Measurements from ENCODE around the gene RHBDD3. TPM values are rescaled to one million over a fixed set of nuclear protein-coding genes. Genes with fewer than 3 reads are reported as not detected.
"Not testable (repeated sequence)": the region's sequence is repeated elsewhere in the genome, so short reads cannot be mapped to it uniquely, and the experiment has no call there.

The RHBDD3 gene
- total and polyA plus RNA-seq, 2 experiments from 2014 or later, result 55.0 to 115 TPM

DNA sequence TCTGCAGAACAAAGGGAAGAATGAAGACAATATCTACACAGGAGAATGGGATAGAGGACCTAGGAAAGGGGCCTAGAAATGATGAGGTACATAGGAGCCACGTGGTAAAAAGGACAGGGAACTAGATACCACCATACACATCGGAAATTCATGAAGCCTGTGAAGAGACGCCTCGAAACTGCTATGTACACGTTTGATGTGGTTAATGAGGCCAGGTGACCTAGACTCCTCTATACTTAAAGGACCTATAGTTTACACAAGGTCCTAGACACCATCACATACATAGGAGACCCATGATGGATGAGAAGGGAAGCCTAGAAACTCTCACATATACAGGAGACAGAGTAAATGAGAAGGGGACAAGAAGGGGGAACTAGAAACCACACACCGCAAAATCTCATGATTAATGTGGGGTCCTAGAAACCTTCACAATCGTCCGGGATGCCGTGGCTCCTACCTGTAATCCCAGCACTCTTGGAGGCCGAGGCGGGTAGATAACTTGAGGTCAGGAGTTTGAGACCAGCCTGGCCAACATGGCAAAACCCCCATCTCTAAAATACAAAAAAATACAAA is 23.8 kb downstream of the RHBDD3 start:
- H3K27me3 ChIP-seq (ENCODE audit: insufficient read depth), result no peaks in the 10 kb centered on the region
- no peaks in the 10 kb centered on the region for H3K9me2 ChIP-seq (ENCODE audit: insufficient read depth)
- Mint-ChIP-seq H3K27ac (no peak overlapping the region), H3K4me1 (no peaks in the 10 kb centered on the region), H3K27me3 (ENCODE audit: insufficient read depth, low read depth, poor library complexity) (peaks cover 8% of the 10 kb centered on the region), H3K36me3 (ENCODE audit: low read depth) (peaks cover 30% of the 10 kb centered on the region; the same call in 2 of the 3 replicates), H3K4me3 (no peak overlapping the region), H3K9me3 (peaks cover 30% of the 10 kb centered on the region)
- no peaks in the 10 kb centered on the region for H3F3A ChIP-seq (replicated peaks; ENCODE audit: low read depth)
- TF ChIP-seq, protein P1, sequence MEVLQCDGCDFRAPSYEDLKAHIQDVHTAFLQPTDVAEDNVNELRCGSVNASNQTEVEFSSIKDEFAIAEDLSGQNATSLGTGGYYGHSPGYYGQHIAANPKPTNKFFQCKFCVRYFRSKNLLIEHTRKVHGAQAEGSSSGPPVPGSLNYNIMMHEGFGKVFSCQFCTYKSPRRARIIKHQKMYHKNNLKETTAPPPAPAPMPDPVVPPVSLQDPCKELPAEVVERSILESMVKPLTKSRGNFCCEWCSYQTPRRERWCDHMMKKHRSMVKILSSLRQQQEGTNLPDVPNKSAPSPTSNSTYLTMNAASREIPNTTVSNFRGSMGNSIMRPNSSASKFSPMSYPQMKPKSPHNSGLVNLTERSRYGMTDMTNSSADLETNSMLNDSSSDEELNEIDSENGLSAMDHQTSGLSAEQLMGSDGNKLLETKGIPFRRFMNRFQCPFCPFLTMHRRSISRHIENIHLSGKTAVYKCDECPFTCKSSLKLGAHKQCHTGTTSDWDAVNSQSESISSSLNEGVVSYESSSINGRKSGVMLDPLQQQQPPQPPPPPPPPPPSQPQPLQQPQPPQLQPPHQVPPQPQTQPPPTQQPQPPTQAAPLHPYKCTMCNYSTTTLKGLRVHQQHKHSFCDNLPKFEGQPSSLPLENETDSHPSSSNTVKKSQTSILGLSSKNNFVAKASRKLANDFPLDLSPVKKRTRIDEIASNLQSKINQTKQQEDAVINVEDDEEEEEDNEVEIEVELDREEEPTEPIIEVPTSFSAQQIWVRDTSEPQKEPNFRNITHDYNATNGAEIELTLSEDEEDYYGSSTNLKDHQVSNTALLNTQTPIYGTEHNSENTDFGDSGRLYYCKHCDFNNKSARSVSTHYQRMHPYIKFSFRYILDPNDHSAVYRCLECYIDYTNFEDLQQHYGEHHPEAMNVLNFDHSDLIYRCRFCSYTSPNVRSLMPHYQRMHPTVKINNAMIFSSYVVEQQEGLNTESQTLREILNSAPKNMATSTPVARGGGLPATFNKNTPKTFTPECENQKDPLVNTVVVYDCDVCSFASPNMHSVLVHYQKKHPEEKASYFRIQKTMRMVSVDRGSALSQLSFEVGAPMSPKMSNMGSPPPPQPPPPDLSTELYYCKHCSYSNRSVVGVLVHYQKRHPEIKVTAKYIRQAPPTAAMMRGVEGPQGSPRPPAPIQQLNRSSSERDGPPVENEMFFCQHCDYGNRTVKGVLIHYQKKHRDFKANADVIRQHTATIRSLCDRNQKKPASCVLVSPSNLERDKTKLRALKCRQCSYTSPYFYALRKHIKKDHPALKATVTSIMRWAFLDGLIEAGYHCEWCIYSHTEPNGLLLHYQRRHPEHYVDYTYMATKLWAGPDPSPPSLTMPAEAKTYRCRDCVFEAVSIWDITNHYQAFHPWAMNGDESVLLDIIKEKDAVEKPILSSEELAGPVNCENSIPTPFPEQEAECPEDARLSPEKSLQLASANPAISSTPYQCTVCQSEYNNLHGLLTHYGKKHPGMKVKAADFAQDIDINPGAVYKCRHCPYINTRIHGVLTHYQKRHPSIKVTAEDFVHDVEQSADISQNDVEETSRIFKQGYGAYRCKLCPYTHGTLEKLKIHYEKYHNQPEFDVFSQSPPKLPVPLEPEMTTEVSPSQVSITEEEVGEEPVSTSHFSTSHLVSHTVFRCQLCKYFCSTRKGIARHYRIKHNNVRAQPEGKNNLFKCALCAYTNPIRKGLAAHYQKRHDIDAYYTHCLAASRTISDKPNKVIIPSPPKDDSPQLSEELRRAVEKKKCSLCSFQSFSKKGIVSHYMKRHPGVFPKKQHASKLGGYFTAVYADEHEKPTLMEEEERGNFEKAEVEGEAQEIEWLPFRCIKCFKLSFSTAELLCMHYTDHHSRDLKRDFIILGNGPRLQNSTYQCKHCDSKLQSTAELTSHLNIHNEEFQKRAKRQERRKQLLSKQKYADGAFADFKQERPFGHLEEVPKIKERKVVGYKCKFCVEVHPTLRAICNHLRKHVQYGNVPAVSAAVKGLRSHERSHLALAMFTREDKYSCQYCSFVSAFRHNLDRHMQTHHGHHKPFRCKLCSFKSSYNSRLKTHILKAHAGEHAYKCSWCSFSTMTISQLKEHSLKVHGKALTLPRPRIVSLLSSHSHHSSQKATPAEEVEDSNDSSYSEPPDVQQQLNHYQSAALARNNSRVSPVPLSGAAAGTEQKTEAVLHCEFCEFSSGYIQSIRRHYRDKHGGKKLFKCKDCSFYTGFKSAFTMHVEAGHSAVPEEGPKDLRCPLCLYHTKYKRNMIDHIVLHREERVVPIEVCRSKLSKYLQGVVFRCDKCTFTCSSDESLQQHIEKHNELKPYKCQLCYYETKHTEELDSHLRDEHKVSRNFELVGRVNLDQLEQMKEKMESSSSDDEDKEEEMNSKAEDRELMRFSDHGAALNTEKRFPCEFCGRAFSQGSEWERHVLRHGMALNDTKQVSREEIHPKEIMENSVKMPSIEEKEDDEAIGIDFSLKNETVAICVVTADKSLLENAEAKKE (CRISPR knock-in tag; IDR thresholded peaks at IDR 0.05), result no peak
- TF ChIP-seq CREB1 (CRISPR knock-in tag; IDR thresholded peaks at IDR 0.05; ENCODE audit: low read depth), result no peak
- no peak for TF ChIP-seq POLR2AphosphoS5 (IDR thresholded peaks at IDR 0.05; ENCODE audit: low read depth)
- TF ChIP-seq STAT1 (IDR thresholded peaks at IDR 0.05; ENCODE audit: unreplicated experiment), result no peak
- TF ChIP-seq ZNF114 (CRISPR knock-in tag; IDR thresholded peaks at IDR 0.05), result no peak
- no peak for TF ChIP-seq JUNB (IDR thresholded peaks at IDR 0.05; ENCODE audit: unreplicated experiment)
- TF ChIP-seq, protein P2, sequence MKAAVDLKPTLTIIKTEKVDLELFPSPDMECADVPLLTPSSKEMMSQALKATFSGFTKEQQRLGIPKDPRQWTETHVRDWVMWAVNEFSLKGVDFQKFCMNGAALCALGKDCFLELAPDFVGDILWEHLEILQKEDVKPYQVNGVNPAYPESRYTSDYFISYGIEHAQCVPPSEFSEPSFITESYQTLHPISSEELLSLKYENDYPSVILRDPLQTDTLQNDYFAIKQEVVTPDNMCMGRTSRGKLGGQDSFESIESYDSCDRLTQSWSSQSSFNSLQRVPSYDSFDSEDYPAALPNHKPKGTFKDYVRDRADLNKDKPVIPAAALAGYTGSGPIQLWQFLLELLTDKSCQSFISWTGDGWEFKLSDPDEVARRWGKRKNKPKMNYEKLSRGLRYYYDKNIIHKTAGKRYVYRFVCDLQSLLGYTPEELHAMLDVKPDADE (IDR thresholded peaks at IDR 0.05), result no peak
- TF ChIP-seq NANOG (IDR thresholded peaks at IDR 0.05; ENCODE audit: borderline replicate concordance), result no peak
- TF ChIP-seq, protein P3, sequence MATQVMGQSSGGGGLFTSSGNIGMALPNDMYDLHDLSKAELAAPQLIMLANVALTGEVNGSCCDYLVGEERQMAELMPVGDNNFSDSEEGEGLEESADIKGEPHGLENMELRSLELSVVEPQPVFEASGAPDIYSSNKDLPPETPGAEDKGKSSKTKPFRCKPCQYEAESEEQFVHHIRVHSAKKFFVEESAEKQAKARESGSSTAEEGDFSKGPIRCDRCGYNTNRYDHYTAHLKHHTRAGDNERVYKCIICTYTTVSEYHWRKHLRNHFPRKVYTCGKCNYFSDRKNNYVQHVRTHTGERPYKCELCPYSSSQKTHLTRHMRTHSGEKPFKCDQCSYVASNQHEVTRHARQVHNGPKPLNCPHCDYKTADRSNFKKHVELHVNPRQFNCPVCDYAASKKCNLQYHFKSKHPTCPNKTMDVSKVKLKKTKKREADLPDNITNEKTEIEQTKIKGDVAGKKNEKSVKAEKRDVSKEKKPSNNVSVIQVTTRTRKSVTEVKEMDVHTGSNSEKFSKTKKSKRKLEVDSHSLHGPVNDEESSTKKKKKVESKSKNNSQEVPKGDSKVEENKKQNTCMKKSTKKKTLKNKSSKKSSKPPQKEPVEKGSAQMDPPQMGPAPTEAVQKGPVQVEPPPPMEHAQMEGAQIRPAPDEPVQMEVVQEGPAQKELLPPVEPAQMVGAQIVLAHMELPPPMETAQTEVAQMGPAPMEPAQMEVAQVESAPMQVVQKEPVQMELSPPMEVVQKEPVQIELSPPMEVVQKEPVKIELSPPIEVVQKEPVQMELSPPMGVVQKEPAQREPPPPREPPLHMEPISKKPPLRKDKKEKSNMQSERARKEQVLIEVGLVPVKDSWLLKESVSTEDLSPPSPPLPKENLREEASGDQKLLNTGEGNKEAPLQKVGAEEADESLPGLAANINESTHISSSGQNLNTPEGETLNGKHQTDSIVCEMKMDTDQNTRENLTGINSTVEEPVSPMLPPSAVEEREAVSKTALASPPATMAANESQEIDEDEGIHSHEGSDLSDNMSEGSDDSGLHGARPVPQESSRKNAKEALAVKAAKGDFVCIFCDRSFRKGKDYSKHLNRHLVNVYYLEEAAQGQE (IDR thresholded peaks at IDR 0.05; ENCODE audit: unreplicated experiment), result no peak
- no peak for TF ChIP-seq EZH2 (IDR thresholded peaks at IDR 0.05; ENCODE audit: low read depth, unreplicated experiment)
- TF ChIP-seq EZH2phosphoT487 (IDR thresholded peaks at IDR 0.05; ENCODE audit: unreplicated experiment), result no peak
- H4K20me1 ChIP-seq (replicated peaks; ENCODE audit: insufficient read depth), result no peaks in the 10 kb centered on the region
- H2AFZ ChIP-seq, result no peak overlapping the region
- no peaks in the 10 kb centered on the region for H3K4me1 ChIP-seq (ENCODE audit: insufficient read depth)
- no peak overlapping the region for H3K4me2 ChIP-seq
- no peak for DNase-seq (ENCODE audit: low spot score)
- no peaks in the 10 kb centered on the region for H3K79me2 ChIP-seq (replicated peaks; ENCODE audit: insufficient read depth)
- no peak overlapping the region for H3K27ac ChIP-seq (ENCODE audit: low read depth)
- no peak overlapping the region for H3K4me3 ChIP-seq
- ATAC-seq, result no peak
- H3K36me3 ChIP-seq (ENCODE audit: insufficient read depth), result no peaks in the 10 kb centered on the region; the same call in 1 of the 2 replicates

DNA sequence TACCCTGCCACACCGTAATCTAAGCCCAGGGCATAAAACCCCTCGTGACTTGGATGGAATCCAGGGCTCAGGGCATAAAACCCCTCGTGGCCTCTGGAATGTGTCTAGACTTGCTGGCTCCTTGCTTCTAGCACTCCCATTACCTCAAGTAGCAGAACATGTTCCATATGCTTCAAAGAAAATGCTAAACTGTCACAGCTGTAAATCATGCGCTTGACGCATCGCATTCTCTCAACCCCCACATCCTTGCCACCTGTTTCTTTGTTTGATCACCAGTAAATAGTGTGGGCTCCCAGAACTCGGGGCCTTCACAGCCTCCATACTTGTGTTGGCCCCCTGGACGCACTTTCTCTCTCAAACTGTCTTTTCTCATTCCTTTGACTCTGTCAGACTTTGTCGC is 27.3 kb downstream of the RHBDD3 start:
- H3K9me2 ChIP-seq (ENCODE audit: insufficient read depth); DNase-seq (ENCODE audit: low spot score); H2AFZ ChIP-seq; H3K4me2 ChIP-seq; H3K36me3 ChIP-seq (ENCODE audit: insufficient read depth); H3K79me2 ChIP-seq (replicated peaks; ENCODE audit: insufficient read depth); H3K4me1 Mint-ChIP-seq; H3K27ac ChIP-seq (ENCODE audit: low read depth); ATAC-seq; H4K20me1 ChIP-seq (replicated peaks; ENCODE audit: insufficient read depth); H3K27ac Mint-ChIP-seq; H3F3A ChIP-seq (replicated peaks; ENCODE audit: low read depth); H3K4me3 Mint-ChIP-seq; H3K4me1 ChIP-seq (ENCODE audit: insufficient read depth); H3K27me3 ChIP-seq (ENCODE audit: insufficient read depth); H3K4me3 ChIP-seq; H3K27me3 Mint-ChIP-seq (ENCODE audit: insufficient read depth, low read depth, poor library complexity): not testable (repeated sequence)
- Mint-ChIP-seq H3K9me3 (peaks cover 30% of the 10 kb centered on the region), H3K36me3 (ENCODE audit: low read depth) (peaks cover 30% of the 10 kb centered on the region; the same call in 2 of the 3 replicates)
